Measurements from ENCODE around the gene TRMT11. TPM values are rescaled to one million over a fixed set of nuclear protein-coding genes. Genes with fewer than 3 reads are reported as not detected.

TRMT11 gene
- total and polyA plus RNA-seq, 7 donors = 11.0 to 27.8 (median 20.3) TPM

- Histone ChIP-seq H3K27me3 (no peaks in the 10 kb centered on the region), H3K36me3 (no peaks in the 10 kb centered on the region), H3K4me3 (no peak overlapping the region), H3K4me1 (no peaks in the 10 kb centered on the region), H3K9me3 (no peaks in the 10 kb centered on the region), H3K27ac (no peak overlapping the region)
- no peak for DNase-seq
- 93 to 95% methylated on average over 6 of the region's 6 CpGs for WGBS, 2 donors
- intact Hi-C loops (cut with DNase I) = no loop called here
- TF ChIP-seq CTCF (IDR thresholded peaks at IDR 0.05) (no peak), POLR2A (IDR thresholded peaks at IDR 0.05) (no peak), EP300 (IDR thresholded peaks at IDR 0.05) (no peak), POLR2AphosphoS5 (IDR thresholded peaks at IDR 0.05) (no peak)
These were observed 83.1 kb downstream of the TRMT11 start for GRCh38 chr6:126069449-126069848.

- TF ChIP-seq POLR2AphosphoS5 (IDR thresholded peaks at IDR 0.05) (no peak), CTCF (IDR thresholded peaks at IDR 0.05) (no peak), EP300 (IDR thresholded peaks at IDR 0.05) (no peak), POLR2A (IDR thresholded peaks at IDR 0.05) (no peak)
- DNase-seq = no peak
- intact Hi-C loops (cut with DNase I) = no loop called here
- H3K36me3 ChIP-seq = no peaks in the 10 kb centered on the region
- no peaks in the 10 kb centered on the region for H3K4me1 ChIP-seq
- 83 to 89% methylated on average over 7 of the region's 7 CpGs for WGBS, 2 donors
- H3K9me3 ChIP-seq = no peaks in the 10 kb centered on the region
- H3K27ac ChIP-seq = no peak overlapping the region
- no peaks in the 10 kb centered on the region for H3K27me3 ChIP-seq
- no peak overlapping the region for H3K4me3 ChIP-seq
These were observed 84.8 kb downstream of the TRMT11 start for GRCh38 chr6:126071000-126071647.

GRCh38 chr6:126072172-126072571, 85.8 kb downstream of the TRMT11 start:
- Histone ChIP-seq H3K27ac (no peak overlapping the region), H3K36me3 (no peaks in the 10 kb centered on the region), H3K4me3 (no peak overlapping the region), H3K9me3 (no peaks in the 10 kb centered on the region), H3K27me3 (no peaks in the 10 kb centered on the region), H3K4me1 (peaks cover 0 to 3% (median 0%) of the 10 kb centered on the region in 4 donors)
- TF ChIP-seq POLR2A (IDR thresholded peaks at IDR 0.05) (no peak), POLR2AphosphoS5 (IDR thresholded peaks at IDR 0.05) (no peak)
- WGBS, 2 donors = 96 to 97% methylated on average over 3 of the region's 3 CpGs
- no peak for DNase-seq
- intact Hi-C loops (cut with DNase I) = no loop called here

- DNase-seq = no peak
- H3K36me3 ChIP-seq = no peaks in the 10 kb centered on the region
- H3K9me3 ChIP-seq = no peaks in the 10 kb centered on the region
- TF ChIP-seq POLR2AphosphoS5 (IDR thresholded peaks at IDR 0.05) (no peak), EP300 (IDR thresholded peaks at IDR 0.05) (no peak)
- no peak overlapping the region for H3K27ac ChIP-seq
- H3K4me1 ChIP-seq = peaks cover 0 to 3% (median 0%) of the 10 kb centered on the region in 4 donors
- no peaks in the 10 kb centered on the region for H3K27me3 ChIP-seq
- no peak overlapping the region for H3K4me3 ChIP-seq
- intact Hi-C loops (cut with DNase I) = no loop called here
- WGBS, 2 donors = 96% methylated on average over 2 of the region's 2 CpGs
These were observed 86.5 kb downstream of the TRMT11 start for GRCh38 chr6:126072834-126073233.

GRCh38 chr6:126075335-126076071, 89.2 kb downstream of the TRMT11 start:
- WGBS, 2 donors = 82 to 92% methylated on average over 4 of the region's 4 CpGs
- no peaks in the 10 kb centered on the region for H3K27me3 ChIP-seq
- DNase-seq = no peak
- H3K36me3 ChIP-seq = no peaks in the 10 kb centered on the region
- H3K4me1 ChIP-seq = peaks cover 0 to 3% (median 0%) of the 10 kb centered on the region in 4 donors
- H3K27ac ChIP-seq = no peak overlapping the region
- no peak overlapping the region for H3K4me3 ChIP-seq
- TF ChIP-seq EP300 (IDR thresholded peaks at IDR 0.05) (no peak), CTCF (IDR thresholded peaks at IDR 0.05) (no peak), POLR2A (IDR thresholded peaks at IDR 0.05) (no peak), POLR2AphosphoS5 (IDR thresholded peaks at IDR 0.05) (no peak)
- intact Hi-C loops (cut with DNase I) = no loop called here
- H3K9me3 ChIP-seq = no peaks in the 10 kb centered on the region

All from sigmoid colon (tissue), 7 donors.